ENCODE results near the gene HM13. TPM values are rescaled to one million over a fixed set of nuclear protein-coding genes. Genes with fewer than 3 reads are reported as not detected.

HM13 gene
- total and polyA plus RNA-seq, 3 experiments from 2014 or later = 153 to 167 (median 166) TPM

GRCh38 chr20:31559704-31560093 lies 45.5 kb downstream of the HM13 start:
- H3K4me1 Mint-ChIP-seq = peaks cover 6 to 7% (median 7%) of the 10 kb centered on the region in 3 donors
- CTCF ChIA-PET = interaction anchor here (0.6 to 30.9 kb wide), 8 partner anchors 9 to 61 kb away, joined by 3 to 887 read pairs (median 12); partner anchors contain the start of gene ID1
- H3K27ac Mint-ChIP-seq = peak overlapping the region in 5 of 8 donors; percentile 39 to 87 (median 58)
- no peak for DNase-seq
- Histone ChIP-seq H3K36me3 (ENCODE audit: insufficient read depth, low read length) (peaks cover 31% of the 10 kb centered on the region), H3K27ac (ENCODE audit: low read depth, low read length) (no peak overlapping the region), H3K27me3 (ENCODE audit: insufficient read depth, low read length, poor library complexity, severe bottlenecking) (no peaks in the 10 kb centered on the region), H3K4me1 (ENCODE audit: insufficient read depth, low read length) (peaks cover 12% of the 10 kb centered on the region), H3K4me3 (ENCODE audit: low read length) (no peak overlapping the region), H3K9me3 (ENCODE audit: low read length) (no peaks in the 10 kb centered on the region)
- peak overlapping the region in 1 of 7 donors; percentile 16 for H3K4me3 Mint-ChIP-seq
- peaks cover 0 to 63% (median 7%) of the 10 kb centered on the region in 3 donors for H3K36me3 Mint-ChIP-seq
- POLR2A ChIA-PET = interaction anchor here (0.8 to 0.9 kb wide), 2 partner anchors 13 to 53 kb away, joined by 5 read pairs; no protein-coding TSS in a partner anchor
- no peaks in the 10 kb centered on the region for H3K9me3 Mint-ChIP-seq
- H3K27me3 Mint-ChIP-seq = no peaks in the 10 kb centered on the region

DNA sequence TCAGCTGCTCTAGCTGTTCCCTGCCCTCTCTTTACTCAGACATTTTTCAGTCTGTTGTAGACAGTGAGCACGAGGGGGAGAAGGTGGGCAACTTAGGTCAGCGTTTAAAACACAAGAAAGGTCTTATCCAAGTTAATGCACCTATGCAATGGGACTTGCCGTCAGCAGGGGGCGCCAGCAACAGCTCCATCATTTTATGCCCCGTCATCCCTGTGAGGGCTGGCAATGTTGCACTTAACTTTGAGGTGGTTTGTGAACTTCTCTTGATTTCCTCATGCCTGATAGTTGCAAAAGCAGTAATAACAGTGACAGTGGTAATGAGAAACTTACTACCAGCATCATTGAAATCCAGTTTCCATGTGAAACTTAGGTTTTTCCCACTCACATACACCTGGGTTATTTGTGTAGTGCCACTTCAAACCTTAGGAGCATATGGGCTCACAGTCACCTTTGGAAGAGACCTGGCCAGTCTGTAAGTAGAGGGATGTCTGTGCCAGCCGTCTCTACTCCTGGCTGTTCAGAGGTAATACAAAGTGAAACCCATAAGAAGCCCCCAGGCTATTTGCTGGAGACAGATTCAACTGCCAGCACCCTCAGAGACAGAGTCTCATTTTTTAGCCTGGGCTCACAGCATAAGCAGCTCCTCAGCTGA lies 46.0 kb downstream of the HM13 start:
- H3K9me3 Mint-ChIP-seq = no peaks in the 10 kb centered on the region
- Histone ChIP-seq H3K27ac (ENCODE audit: low read depth, low read length) (no peak overlapping the region), H3K4me1 (ENCODE audit: insufficient read depth, low read length) (peaks cover 12% of the 10 kb centered on the region), H3K27me3 (ENCODE audit: insufficient read depth, low read length, poor library complexity, severe bottlenecking) (no peaks in the 10 kb centered on the region), H3K4me3 (ENCODE audit: low read length) (no peak overlapping the region), H3K36me3 (ENCODE audit: insufficient read depth, low read length) (peaks cover 31% of the 10 kb centered on the region), H3K9me3 (ENCODE audit: low read length) (no peaks in the 10 kb centered on the region)
- ChIA-PET CTCF (interaction anchor here (0.6 to 30.9 kb wide), 10 partner anchors 9 to 102 kb away, joined by 3 to 887 read pairs (median 6); partner anchors contain the start of gene ID1), POLR2A (interaction anchor here (0.8 to 0.9 kb wide), 3 partner anchors 13 to 53 kb away, joined by 4 to 5 read pairs (median 5); no protein-coding TSS in a partner anchor)
- H3K4me1 Mint-ChIP-seq = peaks cover 6 to 7% (median 7%) of the 10 kb centered on the region in 3 donors
- H3K27ac Mint-ChIP-seq = peak overlapping the region in 5 of 8 donors; percentile 39 to 87 (median 58)
- no peaks in the 10 kb centered on the region for H3K27me3 Mint-ChIP-seq
- H3K4me3 Mint-ChIP-seq = peak overlapping the region in 1 of 7 donors; percentile 16
- DNase-seq = peak; percentile 62 to 79 (median 69)
- peaks cover 0 to 59% (median 7%) of the 10 kb centered on the region in 3 donors for H3K36me3 Mint-ChIP-seq

DNA sequence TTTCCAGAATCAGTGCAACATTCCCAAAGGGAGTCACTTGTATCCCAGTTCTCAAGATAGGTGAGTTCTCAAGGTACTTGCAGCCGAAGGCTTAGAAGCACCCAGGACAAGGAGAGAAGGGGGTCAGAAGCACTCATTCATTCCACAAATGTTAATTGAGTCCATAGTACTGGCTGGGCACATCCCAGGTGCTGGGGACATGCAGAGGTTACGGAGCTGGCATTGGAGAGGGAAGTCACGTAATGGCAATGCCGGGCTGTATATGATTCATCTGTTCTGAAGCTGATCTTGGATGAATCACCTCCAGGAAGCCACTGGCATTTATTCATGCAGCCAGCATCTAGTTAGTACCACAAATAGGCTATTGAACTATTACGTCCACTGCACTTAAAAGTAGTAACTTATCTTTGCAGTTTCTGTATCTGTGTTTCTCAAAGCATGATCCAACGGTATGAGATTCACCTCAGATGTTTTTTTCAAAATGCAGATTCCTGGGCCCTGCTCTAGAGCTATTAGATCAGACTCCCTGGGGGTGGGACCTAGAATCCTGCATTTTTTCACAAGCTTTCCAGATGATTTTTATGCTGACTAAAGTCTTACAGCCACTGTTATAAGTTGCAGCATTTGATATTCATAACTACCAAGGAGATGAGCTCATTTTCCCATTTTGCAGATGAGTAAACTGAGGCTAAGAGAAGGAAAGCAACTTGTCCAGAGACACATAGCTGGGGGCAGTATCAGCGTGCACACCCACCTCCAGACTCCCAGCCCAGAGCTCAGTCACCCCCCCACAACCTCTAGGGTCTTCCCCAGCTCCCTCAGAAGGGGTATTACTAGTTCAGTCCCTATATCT lies 46.7 kb downstream of the HM13 start:
- ChIA-PET POLR2A (interaction anchor here (0.8 to 1.1 kb wide), 2 partner anchors 12 to 17 kb away, joined by 3 to 4 read pairs; no protein-coding TSS in a partner anchor), CTCF (interaction anchor here (1.1 to 30.9 kb wide), 8 partner anchors 8 to 101 kb away, joined by 3 to 887 read pairs (median 12); partner anchors contain the start of gene ID1)
- H3K27ac Mint-ChIP-seq = peak overlapping the region in 3 of 8 donors; percentile 39 to 92 (median 58)
- no peaks in the 10 kb centered on the region for H3K9me3 ChIP-seq (ENCODE audit: low read length)
- peaks cover 7 to 12% (median 11%) of the 10 kb centered on the region in 3 donors for H3K4me1 Mint-ChIP-seq
- H3K4me3 Mint-ChIP-seq = no peak overlapping the region
- no peak overlapping the region for H3K27ac ChIP-seq (ENCODE audit: low read depth, low read length)
- DNase-seq = no peak
- H3K27me3 Mint-ChIP-seq = no peaks in the 10 kb centered on the region
- H3K36me3 ChIP-seq (ENCODE audit: insufficient read depth, low read length) = peaks cover 36% of the 10 kb centered on the region
- peaks cover 12% of the 10 kb centered on the region for H3K4me1 ChIP-seq (ENCODE audit: insufficient read depth, low read length)
- no peaks in the 10 kb centered on the region for H3K9me3 Mint-ChIP-seq
- H3K27me3 ChIP-seq (ENCODE audit: insufficient read depth, low read length, poor library complexity, severe bottlenecking) = no peaks in the 10 kb centered on the region
- H3K36me3 Mint-ChIP-seq = peaks cover 0 to 60% (median 7%) of the 10 kb centered on the region in 3 donors
- H3K4me3 ChIP-seq (ENCODE audit: low read length) = no peak overlapping the region

- no peaks in the 10 kb centered on the region for H3K27me3 ChIP-seq (ENCODE audit: insufficient read depth, low read length, poor library complexity, severe bottlenecking)
- H3K4me3 ChIP-seq (ENCODE audit: low read length) = no peak overlapping the region
- H3K36me3 ChIP-seq (ENCODE audit: insufficient read depth, low read length) = peaks cover 36% of the 10 kb centered on the region
- H3K27me3 Mint-ChIP-seq = no peaks in the 10 kb centered on the region
- DNase-seq = no peak
- H3K4me1 ChIP-seq (ENCODE audit: insufficient read depth, low read length) = peaks cover 12% of the 10 kb centered on the region
- peaks cover 0 to 58% (median 7%) of the 10 kb centered on the region in 3 donors for H3K36me3 Mint-ChIP-seq
- no peaks in the 10 kb centered on the region for H3K9me3 ChIP-seq (ENCODE audit: low read length)
- H3K27ac Mint-ChIP-seq = peak overlapping the region in 3 of 8 donors; percentile 55 to 75 (median 74)
- no peaks in the 10 kb centered on the region for H3K9me3 Mint-ChIP-seq
- ChIA-PET CTCF (interaction anchor here (0.6 to 30.9 kb wide), 9 partner anchors 8 to 208 kb away, joined by 3 to 887 read pairs (median 4); partner anchors contain the start of gene ID1), POLR2A (interaction anchor here (0.6 kb wide), 1 partner anchor 51 kb away, joined by 3 read pairs; no protein-coding TSS in a partner anchor)
- no peak overlapping the region for H3K4me3 Mint-ChIP-seq
- H3K27ac ChIP-seq (ENCODE audit: low read depth, low read length) = no peak overlapping the region
- peaks cover 14 to 24% (median 21%) of the 10 kb centered on the region in 3 donors for H3K4me1 Mint-ChIP-seq
Observed at GRCh38 chr20:31562241-31562640, 48.0 kb downstream of the HM13 start.

DNA sequence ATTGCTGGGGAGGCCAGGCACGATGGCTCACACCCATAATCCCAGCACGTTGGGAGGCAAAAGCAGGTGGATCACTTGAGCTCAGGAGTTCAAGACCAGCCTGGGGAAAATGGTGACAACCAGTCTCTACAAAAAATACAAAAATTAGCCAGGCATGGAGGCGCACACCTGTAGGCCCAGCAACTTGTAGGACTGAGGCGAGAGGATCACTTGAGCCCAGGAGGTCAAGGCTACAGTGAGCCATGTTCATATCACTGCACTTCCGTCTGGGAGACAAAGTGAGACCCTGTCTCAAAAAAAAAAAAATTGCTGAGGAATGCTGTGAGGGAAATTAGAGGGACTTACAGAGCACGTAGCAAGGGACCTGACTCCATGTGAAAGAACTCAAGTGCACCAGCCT lies 50.0 kb downstream of the HM13 start:
- Mint-ChIP-seq H3K36me3 (peaks cover 0 to 65% (median 7%) of the 10 kb centered on the region in 3 donors), H3K27ac (no peak overlapping the region), H3K4me1 (peaks cover 12 to 28% (median 25%) of the 10 kb centered on the region in 3 donors), H3K9me3 (no peaks in the 10 kb centered on the region), H3K4me3 (no peak overlapping the region), H3K27me3 (no peaks in the 10 kb centered on the region)
- POLR2A ChIA-PET = interaction anchor here (0.7 kb wide), 1 partner anchor 41 kb away, joined by 6 read pairs; no protein-coding TSS in a partner anchor
- Histone ChIP-seq H3K9me3 (ENCODE audit: low read length) (no peaks in the 10 kb centered on the region), H3K36me3 (ENCODE audit: insufficient read depth, low read length) (peaks cover 36% of the 10 kb centered on the region), H3K4me1 (ENCODE audit: insufficient read depth, low read length) (peaks cover 12% of the 10 kb centered on the region), H3K27me3 (ENCODE audit: insufficient read depth, low read length, poor library complexity, severe bottlenecking) (no peaks in the 10 kb centered on the region), H3K4me3 (ENCODE audit: low read length) (no peak overlapping the region), H3K27ac (ENCODE audit: low read depth, low read length) (no peak overlapping the region)
- CTCF ChIA-PET = interaction anchor here (1.4 to 30.9 kb wide), 4 partner anchors 9 to 69 kb away, joined by 3 to 887 read pairs (median 24); partner anchors contain the start of gene ID1
- DNase-seq = no peak

- peaks cover 34% of the 10 kb centered on the region for H3K36me3 ChIP-seq (ENCODE audit: insufficient read depth, low read length)
- ChIA-PET CTCF (interaction anchor here (2.3 to 30.9 kb wide), 3 partner anchors 10 to 158 kb away, joined by 6 to 887 read pairs (median 41); partner anchors contain the start of gene ID1), POLR2A (no interaction called here)
- Mint-ChIP-seq H3K4me3 (no peak overlapping the region), H3K27me3 (no peaks in the 10 kb centered on the region), H3K27ac (peak overlapping the region in 5 of 8 donors; percentile 15 to 82 (median 54)), H3K36me3 (peaks cover 0 to 61% (median 5%) of the 10 kb centered on the region in 3 donors), H3K9me3 (no peaks in the 10 kb centered on the region), H3K4me1 (peaks cover 7 to 21% (median 19%) of the 10 kb centered on the region in 3 donors)
- no peak for DNase-seq
- no peaks in the 10 kb centered on the region for H3K27me3 ChIP-seq (ENCODE audit: insufficient read depth, low read length, poor library complexity, severe bottlenecking)
- no peak overlapping the region for H3K4me3 ChIP-seq (ENCODE audit: low read length)
- H3K9me3 ChIP-seq (ENCODE audit: low read length) = no peaks in the 10 kb centered on the region
- no peak overlapping the region for H3K27ac ChIP-seq (ENCODE audit: low read depth, low read length)
- H3K4me1 ChIP-seq (ENCODE audit: insufficient read depth, low read length) = no peaks in the 10 kb centered on the region
Observed at GRCh38 chr20:31565699-31566318, 51.6 kb downstream of the HM13 start.

DNA sequence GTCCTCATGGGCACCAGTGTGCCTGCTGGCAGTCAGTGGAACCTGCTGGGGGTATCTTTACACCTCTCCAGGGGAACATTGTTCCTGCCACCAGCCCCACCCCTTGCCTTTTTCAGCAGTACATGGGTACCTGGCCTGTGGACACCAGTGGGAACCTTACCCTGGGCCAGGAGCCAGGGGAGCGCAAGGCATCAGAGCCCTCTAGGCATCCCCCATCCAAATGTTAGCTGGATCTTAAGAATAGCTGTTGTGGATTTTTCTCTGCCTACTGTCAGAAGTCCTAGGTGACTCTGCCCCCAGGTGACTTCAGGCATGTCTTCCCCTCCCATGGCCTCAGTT lies 52.0 kb downstream of the HM13 start:
- H3K27ac ChIP-seq (ENCODE audit: low read depth, low read length) = no peak overlapping the region
- no peak for DNase-seq
- no peaks in the 10 kb centered on the region for H3K9me3 ChIP-seq (ENCODE audit: low read length)
- no peaks in the 10 kb centered on the region for H3K27me3 ChIP-seq (ENCODE audit: insufficient read depth, low read length, poor library complexity, severe bottlenecking)
- ChIA-PET CTCF (interaction anchor here (0.9 to 30.9 kb wide), 5 partner anchors 9 to 157 kb away, joined by 3 to 887 read pairs (median 6); partner anchors contain the start of gene ID1), POLR2A (no interaction called here)
- peaks cover 0 to 57% (median 5%) of the 10 kb centered on the region in 3 donors for H3K36me3 Mint-ChIP-seq
- H3K36me3 ChIP-seq (ENCODE audit: insufficient read depth, low read length) = peaks cover 31% of the 10 kb centered on the region
- no peak overlapping the region for H3K4me3 Mint-ChIP-seq
- no peaks in the 10 kb centered on the region for H3K4me1 ChIP-seq (ENCODE audit: insufficient read depth, low read length)
- H3K4me1 Mint-ChIP-seq = peaks cover 7 to 21% (median 19%) of the 10 kb centered on the region in 3 donors
- peak overlapping the region; percentile 36 to 82 (median 68) for H3K27ac Mint-ChIP-seq
- H3K4me3 ChIP-seq (ENCODE audit: low read length) = no peak overlapping the region
- H3K9me3 Mint-ChIP-seq = no peaks in the 10 kb centered on the region
- H3K27me3 Mint-ChIP-seq = no peaks in the 10 kb centered on the region
